Fibroblast of skin of left biceps (primary cell): ENCODE results near the gene KRTAP2-3.
A peak's percentile ranks its signal among the peaks of the same experiment; 100 is the strongest.
"Not testable (repeated sequence)": the region's sequence is repeated elsewhere in the genome, so short reads cannot be mapped to it uniquely, and the experiment has no call there.

ENCODE experiments used
- DNase-seq, 2 experiments: peaks; one replicate each; pipeline ENCODE4 v3.0.0-alpha.2; 2013; ENCODE audit warnings: low read depth in 2 of 2

KRTAP2-3 gene

GRCh38 chr17:41060052-41060604 lies at the start of gene KRTAP2-3:
TSS of gene KRTAP2-3 (minus strand) at chr17:41060114. CDS start at chr17:41060050, 64 bp downstream.
- peak; percentile 86 for DNase-seq

- DNase-seq, result not testable (repeated sequence)
These were observed 48.9 kb upstream of the KRTAP2-3 start for GRCh38 chr17:41108728-41109386.

- DNase-seq, result no peak
These were observed 48.1 kb upstream of the KRTAP2-3 start for GRCh38 chr17:41107941-41108450.

GRCh38 chr17:41105347-41105746 lies 45.4 kb upstream of the KRTAP2-3 start, which contains the start of gene KRTAP4-9:
TSS of gene KRTAP4-9 (plus strand) at chr17:41105389. CDS start at chr17:41105389, 0 bp downstream.
- DNase-seq, result not testable (repeated sequence)

- DNase-seq, result not testable (repeated sequence)
These were observed 44.6 kb upstream of the KRTAP2-3 start for GRCh38 chr17:41104386-41105038.

GRCh38 chr17:41103896-41104295 lies 44.0 kb upstream of the KRTAP2-3 start:
- no peak for DNase-seq

GRCh38 chr17:41101586-41102259 lies 41.8 kb upstream of the KRTAP2-3 start, which contains the start of gene KRTAP4-16:
TSS of gene KRTAP4-16 (minus strand) at chr17:41102209. CDS start at chr17:41102209, 0 bp downstream.
- DNase-seq, result no peak

GRCh38 chr17:41099682-41100480 lies 40.0 kb upstream of the KRTAP2-3 start:
- DNase-seq, result peak; percentile 59

- DNase-seq, result no peak
These were observed 38.6 kb upstream of the KRTAP2-3 start for GRCh38 chr17:41098481-41098880.

- DNase-seq, result no peak
These were observed 38.1 kb upstream of the KRTAP2-3 start, which contains the start of gene KRTAP4-8 for GRCh38 chr17:41098042-41098441. TSS of gene KRTAP4-8 (minus strand) at chr17:41098142. CDS start at chr17:41098084, 58 bp downstream.

GRCh38 chr17:41096055-41096454 lies 36.1 kb upstream of the KRTAP2-3 start:
- no peak for DNase-seq

- DNase-seq, result not testable (repeated sequence)
These were observed 28.9 kb upstream of the KRTAP2-3 start for GRCh38 chr17:41088760-41089352.

- DNase-seq, result not testable (repeated sequence)
These were observed 24.4 kb upstream of the KRTAP2-3 start, which contains the start of gene KRTAP4-7 for GRCh38 chr17:41084100-41084856. TSS of gene KRTAP4-7 (plus strand) at chr17:41084150. CDS start at chr17:41084207, 57 bp downstream.

GRCh38 chr17:41083427-41083826 lies 23.5 kb upstream of the KRTAP2-3 start:
- not testable (repeated sequence) for DNase-seq

GRCh38 chr17:41082626-41083025 lies 22.7 kb upstream of the KRTAP2-3 start:
- no peak for DNase-seq

- no peak for DNase-seq
These were observed 16.9 kb upstream of the KRTAP2-3 start for GRCh38 chr17:41076788-41077187.

GRCh38 chr17:41073676-41074075 lies 13.8 kb upstream of the KRTAP2-3 start:
- DNase-seq, result no peak

- no peak for DNase-seq
These were observed 11.9 kb upstream of the KRTAP2-3 start for GRCh38 chr17:41071606-41072360.

- DNase-seq, result no peak
These were observed 9.1 kb upstream of the KRTAP2-3 start for GRCh38 chr17:41069031-41069430.
